GM19238 (cell line): ENCODE measurements around the gene ARL4A.
A peak's percentile ranks its signal among the peaks of the same experiment; 100 is the strongest.
"Not testable (repeated sequence)": the region's sequence is repeated elsewhere in the genome, so short reads cannot be mapped to it uniquely, and the experiment has no call there.

Experiments used
- DNase-seq: peaks from one replicate; pipeline ENCODE4 v3.0.0; 2011; ENCODE audit warnings: low spot score; ENCODE audit not compliant: insufficient read length

ARL4A gene

GRCh38 chr7:12686891-12687717 lies at the start of gene ARL4A:
TSS of gene ARL4A (plus strand) at chr7:12687633. CDS start at chr7:12688255, 622 bp downstream.
- DNase-seq: peak; percentile 76

- DNase-seq: no peak
These were observed 49.4 kb upstream of the ARL4A start for GRCh38 chr7:12637819-12638592.

GRCh38 chr7:12638851-12639456 lies 48.5 kb upstream of the ARL4A start:
- DNase-seq: no peak

- no peak for DNase-seq
These were observed 46.9 kb upstream of the ARL4A start for GRCh38 chr7:12640299-12641096.

GRCh38 chr7:12641196-12641595 lies 46.2 kb upstream of the ARL4A start:
- no peak for DNase-seq

- no peak for DNase-seq
These were observed 44.9 kb upstream of the ARL4A start for GRCh38 chr7:12642508-12642907.

- DNase-seq: no peak
These were observed 44.3 kb upstream of the ARL4A start for GRCh38 chr7:12643001-12643643.

- no peak for DNase-seq
These were observed 43.8 kb upstream of the ARL4A start for GRCh38 chr7:12643644-12644043.

GRCh38 chr7:12645212-12645611 lies 42.2 kb upstream of the ARL4A start:
- not testable (repeated sequence) for DNase-seq

GRCh38 chr7:12646139-12646538 lies 41.3 kb upstream of the ARL4A start:
- no peak for DNase-seq

GRCh38 chr7:12647364-12648219 lies 39.8 kb upstream of the ARL4A start:
- DNase-seq: no peak

- DNase-seq: no peak
These were observed 38.6 kb upstream of the ARL4A start for GRCh38 chr7:12648704-12649261.

GRCh38 chr7:12649348-12649747 lies 38.1 kb upstream of the ARL4A start:
- no peak for DNase-seq

- DNase-seq: no peak
These were observed 37.4 kb upstream of the ARL4A start for GRCh38 chr7:12650080-12650479.

GRCh38 chr7:12653110-12653509 lies 34.3 kb upstream of the ARL4A start:
- DNase-seq: no peak

- no peak for DNase-seq
These were observed 33.9 kb upstream of the ARL4A start for GRCh38 chr7:12653518-12653917.

- DNase-seq: no peak
These were observed 32.3 kb upstream of the ARL4A start for GRCh38 chr7:12655161-12655560.

- DNase-seq: not testable (repeated sequence)
These were observed 27.0 kb upstream of the ARL4A start for GRCh38 chr7:12660423-12660822.

GRCh38 chr7:12660986-12661385 lies 26.4 kb upstream of the ARL4A start:
- not testable (repeated sequence) for DNase-seq

- DNase-seq: no peak
These were observed 25.9 kb upstream of the ARL4A start for GRCh38 chr7:12661581-12661980.
